Peyer's patch (tissue), 4 donors: ENCODE measurements around the gene CYP2A6. TPM values are rescaled to one million over a fixed set of nuclear protein-coding genes. Genes with fewer than 3 reads are reported as not detected.
"Not testable (repeated sequence)": the region's sequence is repeated elsewhere in the genome, so short reads cannot be mapped to it uniquely, and the experiment has no call there.

Source experiments
- DNase-seq, 3 donors: peaks; one replicate each; pipeline ENCODE4 v3.0.0-alpha.2; 2017 to 2019
- H3K27ac ChIP-seq, 4 donors: fragments of 200-600 bp; sonication (generic); one replicate each; pipeline ENCODE4 v1.5.1; 2016 to 2019
- H3K27me3 ChIP-seq, 2 donors: fragments of 200-600 bp; sonication (generic); one replicate each; pipeline ENCODE4 v1.5.1; 2019
- H3K36me3 ChIP-seq, 3 donors: fragments of 200-600 bp; sonication (generic); one replicate each; pipeline ENCODE4 v1.5.1; 2016 to 2019
- H3K4me1 ChIP-seq, 4 donors: fragments of 200-600 bp; sonication (generic); one replicate each; pipeline ENCODE4 v1.5.1; 2016 to 2019
- H3K4me3 ChIP-seq, 4 donors: fragments of 200-600 bp; sonication (generic); 1 replicate in 3 of 4; 2 replicates in 1 of 4; pipeline ENCODE4 v1.5.1; 2016 to 2019; ENCODE audit warnings: mild to moderate bottlenecking in 1 of 4
- H3K9me3 ChIP-seq, 4 donors: fragments of 200-600 bp; sonication (generic); one replicate each; pipeline ENCODE4 v1.5.1; 2016 to 2019; ENCODE audit warnings: mild to moderate bottlenecking in 1 of 4
- POLR2A ChIP-seq, 2 donors: fragments of 450-650 bp; IDR thresholded peaks; one replicate each; pipeline ENCODE4 v1.5.1; 2017; ENCODE audit warnings: antibody characterized with exemption in 2 of 2, mild to moderate bottlenecking in 2 of 2, moderate library complexity in 2 of 2
- total RNA-seq, 4 donors: library from RNA; depleted of rRNA; stranded (reverse); fragments of >200 nt; gene quantifications; one replicate each; pipeline ENCODE4 v1.1.0, GENCODE V29; 2016
- TF ChIP-seq, protein P1 (sequence below), 6 experiments: fragments of 450-650 bp in 4 of 6; fragments of 200-600 bp in 2 of 6; sonication (generic) in 1 of 6; IDR thresholded peaks; one replicate each; pipeline ENCODE4 v1.5.1; 2017 to 2019; ENCODE audit warnings: antibody characterized with exemption in 6 of 6, mild to moderate bottlenecking in 3 of 6, moderate library complexity in 1 of 6

The CYP2A6 gene
- total RNA-seq, 4 donors from 2014 or later, result not detected

- H3K9me3 ChIP-seq, result no peaks in the 10 kb centered on the region
- peak overlapping the region; percentile 32 to 62 (median 48) for H3K4me3 ChIP-seq
- peak in 1 of 3 donors; percentile 62 for DNase-seq
- H3K4me1 ChIP-seq, result peaks cover 0 to 45% (median 9%) of the 10 kb centered on the region in 4 donors
- peak overlapping the region; percentile 34 to 80 (median 74) for H3K27ac ChIP-seq
- TF ChIP-seq POLR2A (IDR thresholded peaks at IDR 0.05), result no peak
- TF ChIP-seq, protein P1, sequence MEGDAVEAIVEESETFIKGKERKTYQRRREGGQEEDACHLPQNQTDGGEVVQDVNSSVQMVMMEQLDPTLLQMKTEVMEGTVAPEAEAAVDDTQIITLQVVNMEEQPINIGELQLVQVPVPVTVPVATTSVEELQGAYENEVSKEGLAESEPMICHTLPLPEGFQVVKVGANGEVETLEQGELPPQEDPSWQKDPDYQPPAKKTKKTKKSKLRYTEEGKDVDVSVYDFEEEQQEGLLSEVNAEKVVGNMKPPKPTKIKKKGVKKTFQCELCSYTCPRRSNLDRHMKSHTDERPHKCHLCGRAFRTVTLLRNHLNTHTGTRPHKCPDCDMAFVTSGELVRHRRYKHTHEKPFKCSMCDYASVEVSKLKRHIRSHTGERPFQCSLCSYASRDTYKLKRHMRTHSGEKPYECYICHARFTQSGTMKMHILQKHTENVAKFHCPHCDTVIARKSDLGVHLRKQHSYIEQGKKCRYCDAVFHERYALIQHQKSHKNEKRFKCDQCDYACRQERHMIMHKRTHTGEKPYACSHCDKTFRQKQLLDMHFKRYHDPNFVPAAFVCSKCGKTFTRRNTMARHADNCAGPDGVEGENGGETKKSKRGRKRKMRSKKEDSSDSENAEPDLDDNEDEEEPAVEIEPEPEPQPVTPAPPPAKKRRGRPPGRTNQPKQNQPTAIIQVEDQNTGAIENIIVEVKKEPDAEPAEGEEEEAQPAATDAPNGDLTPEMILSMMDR (IDR thresholded peaks at IDR 0.05), result no peak
- H3K36me3 ChIP-seq, result peaks cover 0 to 22% (median 0%) of the 10 kb centered on the region in 3 donors
- H3K27me3 ChIP-seq, result no peaks in the 10 kb centered on the region
Observed at GRCh38 chr19:40811478-40812341, 38.5 kb downstream of the CYP2A6 start.

DNA sequence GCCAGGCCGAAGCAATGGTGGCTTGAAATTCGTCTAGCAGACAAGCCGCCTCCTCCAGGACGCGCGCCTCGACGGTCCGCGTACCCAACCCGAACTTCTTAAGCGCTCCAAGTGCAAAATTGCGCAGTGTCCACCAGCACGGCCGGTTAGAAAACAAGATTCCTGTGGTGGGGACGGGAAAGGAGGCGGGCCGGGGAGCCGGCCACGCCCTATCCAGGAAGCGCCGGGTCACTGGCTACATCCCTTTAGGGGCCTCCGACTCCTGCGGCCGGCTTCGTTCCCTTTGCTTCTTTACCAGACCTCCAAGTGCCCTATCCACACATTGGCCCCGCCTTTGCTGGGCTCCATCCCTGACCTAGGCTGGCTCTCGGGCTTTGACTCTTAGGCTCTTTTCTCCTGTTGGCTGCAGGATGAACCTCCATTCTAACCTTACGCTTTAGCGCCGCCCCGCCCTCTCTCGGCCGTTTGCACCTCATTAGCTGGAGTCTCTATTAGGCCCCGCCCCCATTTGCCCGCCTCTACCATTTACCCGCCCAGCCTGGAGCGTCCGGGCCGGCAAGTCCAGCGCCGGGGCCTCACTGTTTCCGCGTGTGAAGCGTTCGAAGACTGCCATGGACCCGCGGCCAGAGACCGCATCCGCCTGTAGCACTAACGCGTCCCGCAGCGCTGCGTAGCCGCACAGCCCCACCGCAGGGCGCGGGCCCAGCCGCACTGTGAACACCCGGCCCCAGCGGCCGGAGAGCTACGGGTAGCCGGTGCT is 39.4 kb downstream of the CYP2A6 start:
- peak; percentile 55 to 92 (median 87) for DNase-seq
- not testable (repeated sequence) for H3K9me3 ChIP-seq, H3K27me3 ChIP-seq
- peak overlapping the region; percentile 32 to 62 (median 48) for H3K4me3 ChIP-seq
- H3K36me3 ChIP-seq, result peaks cover 0 to 22% (median 0%) of the 10 kb centered on the region in 3 donors
- peak overlapping the region; percentile 34 to 80 (median 74) for H3K27ac ChIP-seq
- TF ChIP-seq, protein P1 (IDR thresholded peaks at IDR 0.05), result peak in 3 of 6 experiments; percentile 20 to 44 (median 35)
- peaks cover 0 to 54% (median 16%) of the 10 kb centered on the region in 4 donors for H3K4me1 ChIP-seq

DNA sequence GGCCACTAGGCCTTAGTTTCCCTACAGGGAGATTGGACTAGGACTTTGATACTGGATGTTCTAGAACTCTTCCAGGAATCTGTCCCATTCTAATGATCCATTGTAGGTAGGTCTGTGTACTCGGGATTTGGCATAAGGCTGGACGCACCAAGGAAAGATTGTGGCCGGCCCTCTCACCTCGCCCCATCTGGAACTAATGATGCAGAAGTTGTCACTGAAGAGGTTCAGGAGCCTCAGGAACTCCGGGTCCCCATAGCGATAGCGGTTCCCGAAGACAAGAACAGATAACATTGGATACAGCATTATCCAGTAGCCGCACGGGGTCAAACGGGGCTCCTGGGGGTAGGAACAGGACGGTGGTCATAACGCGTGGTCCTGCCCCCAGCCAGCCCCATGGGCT is 40.1 kb downstream of the CYP2A6 start:
- DNase-seq, result no peak
- Histone ChIP-seq H3K4me3 (peak overlapping the region in 3 of 4 donors; percentile 32 to 62 (median 53)), H3K36me3 (peaks cover 0 to 22% (median 0%) of the 10 kb centered on the region in 3 donors), H3K4me1 (peaks cover 3 to 60% (median 22%) of the 10 kb centered on the region in 4 donors), H3K27ac (peak overlapping the region; percentile 34 to 80 (median 74)), H3K9me3 (no peaks in the 10 kb centered on the region), H3K27me3 (no peaks in the 10 kb centered on the region)
- TF ChIP-seq POLR2A (IDR thresholded peaks at IDR 0.05), result no peak
- TF ChIP-seq, protein P1 (IDR thresholded peaks at IDR 0.05), result no peak

- no peak for DNase-seq
- Histone ChIP-seq H3K4me3 (peak overlapping the region in 1 of 4 donors; percentile 62), H3K36me3 (peaks cover 0 to 22% (median 0%) of the 10 kb centered on the region in 3 donors)
Observed at GRCh38 chr19:40809358-40810086, 40.7 kb downstream of the CYP2A6 start.

More at GRCh38 chr19:40809358-40810086, 40.7 kb downstream of the CYP2A6 start:
- TF ChIP-seq, protein P1 (IDR thresholded peaks at IDR 0.05), result no peak
- no peak for TF ChIP-seq POLR2A (IDR thresholded peaks at IDR 0.05)
- Histone ChIP-seq H3K9me3 (no peaks in the 10 kb centered on the region), H3K4me1 (peaks cover 8 to 67% (median 28%) of the 10 kb centered on the region in 4 donors), H3K27ac (peak overlapping the region in 3 of 4 donors; percentile 38 to 80 (median 79)), H3K27me3 (no peaks in the 10 kb centered on the region)
